Embryonic facial prominence (tissue), 1 donor: ENCODE measurements around the gene LBH.

Experiments used
- DNase-seq: peaks from one replicate; pipeline ENCODE4 v3.0.0-alpha.2; 2016; ENCODE audit errors: extremely low spot score

LBH gene

GRCh38 chr2:30231212-30231995 is at the start of gene LBH:
Gene LBH (plus strand): TSS chr2:30231534. CDS start chr2:30231739, 205 bp downstream.
- peak; percentile 91 for DNase-seq

DNA sequence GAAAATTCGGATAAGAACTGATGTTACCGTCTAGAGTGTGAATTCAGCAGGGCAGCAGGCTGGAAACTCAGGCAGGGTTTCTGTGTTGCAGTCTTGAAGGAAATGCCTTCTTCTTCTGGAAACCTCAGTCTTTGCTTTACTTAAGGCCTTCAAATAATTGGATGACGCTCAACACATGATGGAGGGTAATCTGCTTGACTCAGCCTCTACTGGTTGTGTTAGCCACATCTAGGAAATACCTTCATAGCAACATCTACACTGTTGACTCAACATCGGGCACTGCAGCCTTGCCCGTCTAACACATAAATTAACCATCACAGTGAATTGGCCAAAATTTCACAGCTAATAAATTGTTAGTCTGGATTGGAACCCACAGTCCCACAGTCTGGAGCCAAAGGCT is 47.3 kb upstream of the LBH start:
- DNase-seq = no peak

DNA sequence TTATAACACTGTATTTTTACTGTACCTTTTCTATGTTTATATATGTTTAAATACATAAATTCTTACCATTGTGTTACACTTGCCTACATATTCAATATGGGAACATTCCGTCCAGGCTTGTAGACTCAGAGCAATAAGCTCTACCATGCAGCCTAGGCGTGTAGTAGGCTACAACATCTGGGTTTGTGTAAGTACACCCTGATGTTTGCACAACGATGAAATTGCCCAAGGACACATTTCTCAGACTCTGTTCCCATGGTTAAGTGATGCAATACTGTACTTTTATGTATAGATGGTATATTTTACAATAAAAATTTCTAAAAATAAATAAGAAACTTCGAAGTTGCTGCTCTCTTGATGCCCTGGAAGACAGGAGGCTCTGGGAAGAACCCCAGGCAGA is 46.2 kb upstream of the LBH start:
- no peak for DNase-seq

DNA sequence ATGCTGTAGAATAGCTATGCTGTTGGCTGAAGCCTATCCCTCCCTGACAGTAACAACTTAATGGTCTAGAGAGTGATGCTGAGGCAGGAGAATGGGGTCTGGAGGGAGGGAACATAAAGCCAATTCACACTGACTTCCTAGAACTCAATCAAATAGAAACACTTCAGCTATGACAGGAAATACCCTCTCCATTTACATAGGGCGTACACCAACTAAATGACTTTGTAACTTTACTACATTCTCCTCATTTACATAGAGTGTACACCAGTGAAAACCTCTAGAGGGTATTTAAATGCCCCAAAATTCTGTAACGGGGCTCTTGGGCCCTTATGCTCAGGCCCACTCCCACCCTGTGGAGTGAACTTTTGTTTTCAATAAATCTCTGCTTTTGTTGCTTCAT is 43.0 kb upstream of the LBH start:
- DNase-seq = no peak

- no peak for DNase-seq
Observed at GRCh38 chr2:30190637-30191036, 40.7 kb upstream of the LBH start.

DNA sequence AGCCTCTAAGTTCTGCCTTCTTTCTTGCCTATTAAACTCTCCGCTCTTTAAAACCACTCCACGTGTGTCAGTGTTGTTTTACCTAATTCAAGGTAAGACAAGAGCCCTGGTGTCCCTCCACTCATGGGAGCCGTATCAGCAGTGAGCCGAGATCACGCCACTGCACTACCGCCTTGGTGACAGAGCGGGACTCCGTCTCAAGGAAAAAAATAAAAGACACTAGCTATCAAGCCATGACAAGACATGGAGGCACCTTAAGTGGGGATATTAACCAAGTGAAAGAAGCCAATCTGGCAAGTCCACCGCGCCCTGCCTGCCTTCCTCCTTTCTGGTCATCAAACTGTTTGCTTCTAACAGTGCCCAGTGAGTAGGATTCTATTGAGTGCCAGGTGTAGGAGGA is 40.2 kb upstream of the LBH start:
- DNase-seq = no peak

GRCh38 chr2:30191819-30192271 is 39.5 kb upstream of the LBH start:
- DNase-seq = no peak

GRCh38 chr2:30192314-30192713 is 39.0 kb upstream of the LBH start:
- DNase-seq = no peak

DNA sequence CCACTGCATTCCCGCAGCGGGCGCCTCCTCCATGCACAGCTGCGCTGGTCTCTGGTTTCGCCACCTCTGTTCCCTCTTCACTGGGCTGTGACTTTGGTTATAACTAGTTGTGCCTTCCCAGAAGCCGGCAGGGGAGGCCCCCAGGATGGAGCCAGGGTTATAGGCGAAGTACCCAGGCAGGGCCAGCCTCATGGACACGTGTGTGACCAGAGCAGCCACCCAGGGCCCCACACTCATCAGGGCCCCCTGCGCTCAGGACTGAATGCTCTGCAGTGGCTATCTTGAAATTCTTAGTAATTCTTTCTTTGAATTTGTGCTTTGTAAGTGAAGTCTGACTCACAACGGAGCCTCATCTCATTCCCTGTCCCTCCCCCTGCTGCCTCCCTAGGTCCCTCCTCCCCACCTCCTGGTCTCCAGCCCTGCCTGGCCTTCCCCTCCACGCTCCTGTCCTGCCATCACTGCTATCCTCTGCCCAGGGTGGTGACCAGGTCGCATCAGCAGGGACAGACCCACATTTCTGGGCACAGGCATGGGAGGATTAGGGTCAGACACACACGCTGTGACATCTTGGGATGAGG is 38.1 kb upstream of the LBH start:
- DNase-seq = no peak

DNA sequence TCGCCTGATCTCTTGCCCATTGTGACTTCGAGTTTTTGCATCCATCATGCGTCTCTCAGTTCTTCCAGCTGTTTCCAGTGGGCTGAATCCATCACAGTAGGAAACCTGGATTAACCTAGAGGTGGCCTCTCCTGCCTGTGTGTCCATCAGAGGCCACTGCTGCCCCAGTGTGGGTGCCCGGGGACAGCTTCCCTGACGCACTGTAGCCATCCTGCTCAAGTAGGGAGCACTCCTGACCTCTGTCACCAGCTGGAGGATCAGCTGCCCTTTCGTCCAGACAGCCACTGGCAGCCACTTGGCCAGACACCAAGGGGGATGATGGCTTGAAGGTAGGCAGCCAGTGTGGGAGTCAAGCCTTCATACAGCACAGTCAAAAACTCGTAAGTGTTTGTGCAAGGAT is 36.9 kb upstream of the LBH start:
- DNase-seq = no peak

DNA sequence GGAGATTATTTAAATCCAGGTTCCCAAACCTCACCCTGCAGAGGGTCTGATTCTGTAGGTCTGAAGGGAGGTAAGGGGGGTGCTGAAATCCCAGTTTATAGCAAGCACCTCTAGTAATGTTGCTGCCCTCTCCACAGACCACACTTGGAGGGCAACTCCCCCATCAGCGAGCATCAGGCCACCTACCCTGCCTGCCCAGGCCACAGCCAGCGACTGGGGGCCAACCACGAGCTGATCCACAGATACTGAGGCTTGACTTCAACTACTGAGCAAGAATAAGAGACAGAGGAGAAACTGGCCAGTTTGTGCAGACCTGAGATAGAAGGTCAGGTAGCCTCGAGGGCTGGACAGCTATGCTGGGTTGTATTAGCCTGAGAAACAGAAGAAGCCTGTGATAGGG is 36.3 kb upstream of the LBH start:
- DNase-seq = no peak

- DNase-seq = no peak
Observed at GRCh38 chr2:30197570-30198192, 33.7 kb upstream of the LBH start.

DNA sequence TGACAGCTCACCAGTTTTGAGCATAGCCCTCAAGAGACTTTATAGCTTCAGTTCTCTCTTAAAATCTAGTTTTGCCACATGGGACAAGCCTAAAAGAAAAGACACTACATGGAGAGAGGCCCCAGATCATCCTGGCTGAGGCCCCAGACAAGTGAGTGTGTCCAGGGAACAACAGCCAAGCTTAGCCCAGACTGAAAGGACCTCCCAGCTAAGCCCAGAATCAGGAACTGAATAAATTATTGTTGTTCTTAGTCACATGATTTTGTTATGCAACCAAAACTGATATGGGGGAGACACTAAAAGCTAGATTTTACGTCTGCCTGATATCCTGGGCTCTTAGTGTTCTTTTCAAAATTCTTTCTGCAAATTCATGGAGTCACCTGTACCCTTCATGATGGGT is 29.3 kb upstream of the LBH start:
- DNase-seq = no peak

DNA sequence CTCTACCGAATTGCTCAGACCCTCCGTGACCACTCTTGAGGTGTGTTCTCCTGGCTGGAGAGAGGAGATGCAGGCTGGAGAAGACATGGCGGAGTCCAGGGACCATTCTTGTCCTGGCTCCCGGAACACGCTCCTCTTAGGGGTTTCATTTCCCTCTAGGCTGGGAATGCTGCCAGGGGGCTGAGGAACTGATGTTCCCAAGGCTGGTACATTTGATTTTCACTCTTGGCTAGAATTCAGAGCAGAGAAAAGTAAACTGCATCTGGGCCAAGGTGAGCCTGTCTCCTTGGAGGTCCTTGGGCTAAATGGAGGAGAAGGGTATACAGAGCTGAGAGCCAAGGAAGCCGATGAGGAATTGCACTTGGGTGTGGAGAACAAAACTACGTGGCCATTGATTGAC is 28.2 kb upstream of the LBH start:
- DNase-seq = no peak

DNA sequence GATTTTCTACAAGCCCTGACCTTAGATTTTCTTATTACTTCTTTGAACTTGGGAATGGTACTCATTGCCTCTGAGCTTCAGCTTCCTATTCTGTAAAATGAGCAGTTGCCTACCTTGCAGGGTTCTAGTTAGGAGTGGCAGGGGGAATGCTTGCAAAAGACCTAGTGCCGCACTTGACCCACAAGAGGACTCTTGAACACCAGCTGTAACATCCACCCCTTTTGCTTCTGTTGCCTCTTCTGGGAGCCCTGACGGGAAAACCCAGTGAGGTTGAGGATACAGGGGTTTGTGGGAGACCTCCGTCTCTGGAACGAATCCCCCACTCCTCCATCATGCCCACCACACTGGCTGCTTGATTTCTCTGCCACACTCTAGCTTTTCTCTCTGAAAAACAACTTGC is 27.1 kb upstream of the LBH start:
- DNase-seq = no peak

GRCh38 chr2:30205456-30205855 is 25.9 kb upstream of the LBH start:
- DNase-seq = no peak

GRCh38 chr2:30206461-30207430 is 24.6 kb upstream of the LBH start:
- DNase-seq = no peak

DNA sequence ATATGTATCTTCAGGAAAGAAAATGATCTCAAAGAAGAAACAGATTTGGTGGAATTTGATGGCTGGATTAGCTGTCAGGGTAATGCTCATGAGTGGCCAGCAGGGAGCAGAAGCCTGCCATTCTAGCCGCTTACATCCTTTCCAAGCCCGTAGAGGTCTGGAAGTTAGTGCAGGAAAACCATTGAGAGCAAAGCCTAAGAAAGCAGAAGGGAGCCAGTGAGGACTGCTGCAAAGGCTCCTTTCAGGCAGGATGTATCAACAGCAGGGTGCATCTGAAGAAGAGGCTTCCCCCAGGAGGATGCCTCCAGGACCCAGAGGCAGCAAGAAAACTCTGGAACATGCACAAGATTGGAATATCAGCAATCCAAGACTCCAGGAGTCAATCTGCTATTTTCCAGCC is 22.9 kb upstream of the LBH start:
- DNase-seq = peak; percentile 64

DNA sequence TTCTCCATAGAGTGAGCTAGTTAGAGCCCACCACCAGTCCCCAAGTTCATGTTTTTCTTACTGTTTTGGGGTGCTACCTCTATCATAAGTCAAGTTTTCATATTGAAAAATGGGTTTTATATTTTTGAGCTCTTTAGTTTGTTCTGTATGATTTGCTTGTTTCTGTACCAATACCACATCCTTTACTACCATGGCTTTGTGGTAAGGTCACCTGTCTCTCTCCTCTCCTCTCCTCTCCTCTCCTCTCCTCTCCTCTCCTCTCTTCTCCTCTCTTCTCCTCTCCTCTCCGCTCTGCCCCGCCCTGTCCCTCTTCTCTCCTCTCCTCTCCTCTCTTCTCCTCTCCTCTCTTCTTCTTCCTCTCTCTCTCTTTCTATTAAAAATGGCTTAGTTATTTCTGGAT is 22.1 kb upstream of the LBH start:
- DNase-seq = no peak

DNA sequence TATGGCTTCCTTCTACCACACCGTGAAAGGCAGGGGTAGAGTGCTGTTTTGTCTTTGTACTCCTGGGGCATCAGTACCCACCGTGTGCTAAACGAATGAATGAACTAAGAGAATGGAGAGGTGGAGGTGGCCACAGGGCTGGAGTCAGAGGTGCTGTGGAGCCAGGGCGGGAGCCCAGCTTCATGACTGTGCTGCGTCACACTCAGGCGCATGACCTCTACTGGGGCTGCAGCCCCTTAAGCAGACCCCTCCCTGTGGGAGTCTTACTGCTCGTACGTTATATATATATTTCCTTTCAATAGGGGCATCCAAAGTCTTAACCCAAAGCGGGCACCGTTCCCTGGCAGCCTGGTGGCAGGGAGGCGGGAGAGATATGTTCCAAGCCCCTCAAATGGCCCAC is 18.0 kb upstream of the LBH start:
- DNase-seq = no peak

DNA sequence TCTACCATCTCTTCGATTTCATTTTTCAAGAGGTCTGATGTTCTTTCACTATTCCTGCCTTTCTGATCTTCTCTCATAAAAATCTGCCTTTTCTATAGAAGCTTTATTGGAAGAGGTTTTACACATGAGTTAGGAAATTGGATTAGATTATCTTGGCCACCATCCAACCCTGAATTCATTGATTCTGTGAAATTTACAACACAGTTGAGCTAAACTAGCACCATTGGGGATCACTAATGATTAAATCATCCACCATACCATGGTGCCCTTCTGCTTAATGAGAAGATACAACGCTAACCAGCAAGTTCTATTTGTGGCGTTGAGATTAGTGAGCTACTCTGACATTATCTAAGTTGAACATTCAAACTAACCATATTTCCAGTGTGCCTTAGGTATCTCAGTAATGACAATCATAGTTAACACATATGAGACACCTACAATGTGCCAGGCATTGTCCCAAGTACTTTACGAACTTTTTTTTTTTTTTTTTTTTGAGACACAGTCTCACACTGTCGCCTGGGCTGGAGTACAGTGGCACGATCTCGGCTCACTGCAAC is 17.3 kb upstream of the LBH start:
- no peak for DNase-seq

DNA sequence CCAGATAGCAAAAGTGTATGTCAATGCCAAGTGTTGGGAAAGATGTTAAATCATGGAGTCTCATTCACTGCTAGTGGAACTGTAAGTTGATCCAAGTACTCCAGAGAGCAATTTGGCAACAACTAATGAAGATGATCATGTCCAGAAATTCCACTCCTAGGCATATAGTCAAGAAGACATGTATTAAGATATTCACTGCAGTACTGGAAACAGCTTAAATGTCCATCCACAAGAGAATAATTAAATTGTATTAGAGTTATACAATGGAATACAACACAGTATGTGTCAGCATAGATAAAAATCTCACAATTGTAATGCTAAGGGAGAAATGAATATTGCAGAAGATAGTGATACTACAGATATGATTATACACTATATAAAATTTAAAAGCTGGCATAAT is 15.2 kb upstream of the LBH start:
- no peak for DNase-seq
